PC-3 (cell line): ENCODE results near the gene ERFE. TPM values are rescaled to one million over a fixed set of nuclear protein-coding genes. Genes with fewer than 3 reads are reported as not detected.

Source experiments
- ATAC-seq: fragments of 200-7000 bp; cut with Tn5 transposase; 2 replicates; pipeline ENCODE4 v1.9.1; 2020; ENCODE audit warnings: mild to moderate bottlenecking, moderate library complexity
- BruUV-seq: library from RNA; stranded (reverse); fragments of 400-500 nt; replicated peaks from 2 replicates; lab custom pipeline; 2021; lab: Mats Ljungman, UMichigan
- CTCF ChIA-PET: fragments of 300-600 bp; sonication (Branson Sonifier 250); formaldehyde crosslinking; loops from one replicate; lab custom pipeline; 2022; ENCODE audit warnings: antibody characterized with exemption; lab: Charles Lee
- POLR2A ChIA-PET: fragments of 300-600 bp; sonication (Branson Sonifier 250); formaldehyde crosslinking; loops from one replicate; lab custom pipeline; 2022; ENCODE audit warnings: antibody characterized with exemption; ENCODE audit not compliant: unreplicated experiment; lab: Charles Lee
- DNase-seq: peaks from one replicate; pipeline ENCODE4 v3.0.0-alpha.2; 2015
- H2AFZ ChIP-seq: fragments of 300-600 bp; sonication (generic); 2 replicates; pipeline ENCODE4 v1.6.0; 2016; ENCODE audit warnings: antibody characterized with exemption, low read length
- H3F3A ChIP-seq: fragments of 300-600 bp; sonication (generic); one replicate; pipeline ENCODE4 v1.6.0; 2017; ENCODE audit warnings: antibody characterized with exemption, low read length, control low read depth, mild to moderate bottlenecking; ENCODE audit not compliant: unreplicated experiment
- H3K27ac ChIP-seq: fragments of 300-600 bp; sonication (generic); 2 replicates; pipeline ENCODE4 v1.5.1; 2016; ENCODE audit warnings: mild to moderate bottlenecking, low read length
- H3K27me3 ChIP-seq: fragments of 300-600 bp; sonication (generic); 2 replicates; pipeline ENCODE4 v1.6.1; 2016; ENCODE audit warnings: low read length, mixed read lengths
- H3K36me3 ChIP-seq: fragments of 300-600 bp; sonication (generic); 2 replicates; pipeline ENCODE4 v1.6.1; 2016; ENCODE audit warnings: low read depth, mixed run types, low read length, mixed read lengths
- H3K4me1 ChIP-seq: fragments of 300-600 bp; sonication (generic); 2 replicates; pipeline ENCODE4 v1.5.1; 2016; ENCODE audit warnings: low read length; ENCODE audit not compliant: insufficient read depth
- H3K4me2 ChIP-seq: fragments of 300-600 bp; sonication (generic); 2 replicates; pipeline ENCODE4 v1.6.0; 2016; ENCODE audit warnings: low read length
- H3K4me3 ChIP-seq: fragments of 300-600 bp; sonication (generic); 2 replicates; pipeline ENCODE4 v1.5.1; 2016; ENCODE audit warnings: mild to moderate bottlenecking, low read length, mixed read lengths
- H3K79me2 ChIP-seq: fragments of 300-600 bp; sonication (generic); 2 replicates; pipeline ENCODE4 v1.6.1; 2017; ENCODE audit warnings: low read length, mixed read lengths
- H3K9ac ChIP-seq: fragments of 300-600 bp; sonication (generic); 2 replicates; pipeline ENCODE4 v1.6.0; 2016; ENCODE audit warnings: mild to moderate bottlenecking, low read length
- H3K9me2 ChIP-seq: fragments of 300-600 bp; sonication (generic); replicated peaks from 2 replicates; pipeline ENCODE4 v1.6.1; 2016; ENCODE audit warnings: mixed run types, low read length, mixed read lengths
- H3K9me3 ChIP-seq: fragments of 300-600 bp; sonication (generic); 2 replicates; pipeline ENCODE4 v1.6.1; 2016; ENCODE audit warnings: low read length, mixed read lengths
- H4K20me1 ChIP-seq: fragments of 300-600 bp; sonication (generic); 2 replicates; pipeline ENCODE4 v1.6.1; 2016; ENCODE audit warnings: low read length, mixed read lengths
- CTCF ChIP-seq: fragments of 300-600 bp; sonication (generic); conservative IDR thresholded peaks from 2 replicates; pipeline ENCODE4 v1.5.1; 2017; ENCODE audit warnings: antibody characterized with exemption, low read depth, mild to moderate bottlenecking, low read length
- EZH2 ChIP-seq: fragments of 300-600 bp; sonication (generic); IDR thresholded peaks from one replicate; pipeline ENCODE4 v1.6.1; 2017; ENCODE audit warnings: antibody characterized with exemption, mild to moderate bottlenecking, low read length; ENCODE audit not compliant: unreplicated experiment
- EZH2phosphoT487 ChIP-seq: fragments of 300-600 bp; sonication (generic); IDR thresholded peaks from 2 replicates; pipeline ENCODE4 v1.6.1; 2018; ENCODE audit warnings: mild to moderate bottlenecking, antibody characterized with exemption, low read length, borderline replicate concordance
- intact Hi-C: fragments of 100-400 bp; cut with micrococcal nuclease; formaldehyde crosslinking; loops from 2 replicates; pipeline ENCODE4 v1.9.0; 2023
- total RNA-seq: library from RNA; depleted of rRNA; stranded (reverse); fragments of >200 nt; gene quantifications from 2 replicates; pipeline ENCODE4 v1.2.3, GENCODE V29; 2014

The ERFE gene
- total RNA-seq, 1 experiment from 2014 or later, result 7.4 TPM

- Histone ChIP-seq H2AFZ (no peak overlapping the region), H3K27ac (no peak overlapping the region)
Measured at GRCh38 chr2:238163481-238164198, 4.9 kb downstream of the ERFE start.

DNA sequence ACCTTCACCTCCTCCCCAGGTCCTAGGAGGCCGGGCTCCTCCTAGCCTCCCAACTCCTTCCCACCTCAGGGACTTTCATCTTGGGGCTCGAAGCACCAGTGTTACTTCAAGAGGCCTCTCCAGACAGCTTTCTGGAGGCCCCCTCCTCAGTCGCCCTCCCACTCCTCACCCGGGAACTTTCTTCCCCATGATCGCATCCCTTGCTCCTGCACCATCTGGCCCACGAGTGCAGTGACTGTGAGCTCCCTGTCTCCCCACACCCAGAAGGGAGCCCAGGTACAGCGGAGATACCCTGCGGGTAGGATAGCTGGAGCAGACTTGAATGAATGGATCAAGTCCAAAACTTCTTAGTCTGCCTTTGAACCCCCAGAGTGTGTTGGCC lies 6.1 kb downstream of the ERFE start:
- H3K4me3 ChIP-seq, result no peak overlapping the region
- no peak for DNase-seq
- no peak overlapping the region for H2AFZ ChIP-seq
- no peaks in the 10 kb centered on the region for H3K27me3 ChIP-seq
- no peaks in the 10 kb centered on the region for H3K79me2 ChIP-seq
- no TSS peak for BruUV-seq
- ATAC-seq, result no peak
- H4K20me1 ChIP-seq, result no peaks in the 10 kb centered on the region
- H3K4me2 ChIP-seq, result no peak overlapping the region
- POLR2A ChIA-PET, result no interaction called here
- H3K36me3 ChIP-seq, result no peaks in the 10 kb centered on the region; the same call in 1 of the 2 replicates
- TF ChIP-seq CTCF (no peak), EZH2phosphoT487 (no peak), EZH2 (no peak)
- CTCF ChIA-PET, result no interaction called here
- H3K9me2 ChIP-seq, result no peaks in the 10 kb centered on the region
- no peak overlapping the region for H3K27ac ChIP-seq
- no peaks in the 10 kb centered on the region for H3K9me3 ChIP-seq
- intact Hi-C loops, result no loop called here
- no peaks in the 10 kb centered on the region for H3F3A ChIP-seq
- no peak overlapping the region for H3K9ac ChIP-seq
- peaks cover 15% of the 10 kb centered on the region for H3K4me1 ChIP-seq

More at GRCh38 chr2:238163481-238164198, 4.9 kb downstream of the ERFE start:
- no peak for DNase-seq
- H3K4me1 ChIP-seq, result peaks cover 3% of the 10 kb centered on the region
- no peak overlapping the region for H3K4me2 ChIP-seq
- no TSS peak for BruUV-seq
- no peaks in the 10 kb centered on the region for H3K27me3 ChIP-seq
- no peaks in the 10 kb centered on the region for H3K79me2 ChIP-seq
- no peaks in the 10 kb centered on the region; the same call in 1 of the 2 replicates for H3K36me3 ChIP-seq
- H3F3A ChIP-seq, result no peaks in the 10 kb centered on the region
- H3K4me3 ChIP-seq, result no peak overlapping the region
- no peaks in the 10 kb centered on the region for H4K20me1 ChIP-seq
- intact Hi-C loops, result no loop called here
- POLR2A ChIA-PET, result no interaction called here
- TF ChIP-seq EZH2phosphoT487 (no peak), EZH2 (no peak), CTCF (no peak)
- no peaks in the 10 kb centered on the region for H3K9me2 ChIP-seq
- CTCF ChIA-PET, result no interaction called here
- H3K9ac ChIP-seq, result no peak overlapping the region
- no peak for ATAC-seq
- H3K9me3 ChIP-seq, result no peaks in the 10 kb centered on the region

- no peaks in the 10 kb centered on the region for H3K9me2 ChIP-seq
- BruUV-seq, result no TSS peak
- H2AFZ ChIP-seq, result no peak overlapping the region
- H3K4me1 ChIP-seq, result peaks cover 20% of the 10 kb centered on the region
- DNase-seq, result no peak
- H3K9ac ChIP-seq, result no peak overlapping the region
- H3K27ac ChIP-seq, result no peak overlapping the region
- ATAC-seq, result no peak
- ChIA-PET CTCF (no interaction called here), POLR2A (no interaction called here)
- no peaks in the 10 kb centered on the region for H3K27me3 ChIP-seq
- H3K36me3 ChIP-seq, result peaks cover under 1% of the 10 kb centered on the region; the same call in 1 of the 2 replicates
- no peak overlapping the region for H3K4me3 ChIP-seq
- no peaks in the 10 kb centered on the region for H3K9me3 ChIP-seq
- H3K4me2 ChIP-seq, result no peak overlapping the region
- intact Hi-C loops, result no loop called here
- H4K20me1 ChIP-seq, result no peaks in the 10 kb centered on the region
- TF ChIP-seq CTCF, result no peak
- no peak for TF ChIP-seq EZH2
- no peak for TF ChIP-seq EZH2phosphoT487
- no peaks in the 10 kb centered on the region for H3K79me2 ChIP-seq
- no peaks in the 10 kb centered on the region for H3F3A ChIP-seq
Measured at GRCh38 chr2:238165288-238165921, 6.6 kb downstream of the ERFE start.
